Mammary epithelial cell (primary cell): ENCODE data around the gene RABGAP1L.

ENCODE experiments used
- CTCF ChIP-seq, 2 donors: IDR thresholded peaks in 1 of 2; conservative IDR thresholded peaks in 1 of 2; 2 replicates each; pipeline ENCODE4 v1.5.1; 2011 to 2012; ENCODE audit warnings: inconsistent platforms in 2 of 2, low read length in 2 of 2, mild to moderate bottlenecking in 2 of 2, control low read depth in 1 of 2, low read depth in 1 of 2; ENCODE audit not compliant: insufficient read depth in 1 of 2; ENCODE audit errors: extremely low read depth in 1 of 2
- EZH2 ChIP-seq: IDR thresholded peaks from 2 replicates; pipeline ENCODE4 v1.6.1; 2012; ENCODE audit warnings: low read length, inconsistent platforms, borderline replicate concordance

- no peak for TF ChIP-seq CTCF (conservative IDR thresholded peaks at IDR 0.05 in 1 of 2, IDR thresholded peaks at IDR 0.05 in 1 of 2; ENCODE audit: extremely low read depth in 1 of 2, insufficient read depth in 1 of 2, low read depth in 1 of 2, low read length in 2 of 2)
- no peak for TF ChIP-seq EZH2
Measured at GRCh38 chr1:174746024-174746808, 586.9 kb downstream of the RABGAP1L start.
